Measurements from ENCODE around the gene CDH8. TPM values are rescaled to one million over a fixed set of nuclear protein-coding genes. Genes with fewer than 3 reads are reported as not detected.

CDH8 gene
- total and polyA plus RNA-seq, 4 donors = 0.02 to 3.1 (median 0.30) TPM

DNA sequence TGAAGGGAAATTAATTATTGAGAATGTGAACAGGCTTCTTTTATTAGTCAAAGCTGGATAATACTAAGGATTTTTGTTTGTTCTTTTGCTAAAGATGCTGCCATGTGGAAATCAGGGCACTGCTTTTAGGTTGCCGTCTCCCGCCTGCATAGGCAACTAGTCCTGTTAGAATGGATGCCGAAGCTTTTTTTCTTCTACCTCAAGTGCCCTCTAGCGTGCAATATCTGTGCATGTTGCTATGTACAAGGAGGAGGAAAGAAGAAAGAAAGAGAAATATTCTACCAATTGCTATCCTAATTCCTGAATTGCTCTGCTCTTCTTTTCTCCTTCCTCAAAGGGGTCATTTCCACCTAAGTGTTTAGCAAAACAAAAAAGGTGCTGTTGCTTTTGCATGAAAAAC is 5.2 kb upstream of the CDH8 start:
- no peak for ATAC-seq (ENCODE audit: insufficient read depth, low FRiP score)
- WGBS, 2 donors = 8 to 10% methylated on average over 4 of the region's 4 CpGs
- DNase-seq = peak; percentile 27 to 58 (median 51)
- Histone ChIP-seq H3K4me1 (ENCODE audit: control insufficient read depth in 5 of 5, insufficient read depth in 5 of 5, low read length in 5 of 5) (no peaks in the 10 kb centered on the region), H3K36me3 (ENCODE audit: control insufficient read depth in 4 of 4, insufficient read depth in 4 of 4, low read length in 4 of 4) (no peaks in the 10 kb centered on the region), H3K9me3 (ENCODE audit: control insufficient read depth in 4 of 4, insufficient read depth in 3 of 4, low read length in 3 of 4) (peaks cover 0 to 4% (median 0%) of the 10 kb centered on the region in 4 donors), H3K27me3 (ENCODE audit: control insufficient read depth in 3 of 3, insufficient read depth in 3 of 3, low read length in 2 of 3) (peaks cover under 1 to 36% (median 27%) of the 10 kb centered on the region in 3 donors), H3K9ac (ENCODE audit: insufficient read depth in 1 of 2, low read length in 2 of 2) (no peak overlapping the region), H3K4me3 (no peak overlapping the region), H3K27ac (ENCODE audit: low read depth in 1 of 2, low read length in 1 of 2) (no peak overlapping the region)
- TF ChIP-seq, protein P1, sequence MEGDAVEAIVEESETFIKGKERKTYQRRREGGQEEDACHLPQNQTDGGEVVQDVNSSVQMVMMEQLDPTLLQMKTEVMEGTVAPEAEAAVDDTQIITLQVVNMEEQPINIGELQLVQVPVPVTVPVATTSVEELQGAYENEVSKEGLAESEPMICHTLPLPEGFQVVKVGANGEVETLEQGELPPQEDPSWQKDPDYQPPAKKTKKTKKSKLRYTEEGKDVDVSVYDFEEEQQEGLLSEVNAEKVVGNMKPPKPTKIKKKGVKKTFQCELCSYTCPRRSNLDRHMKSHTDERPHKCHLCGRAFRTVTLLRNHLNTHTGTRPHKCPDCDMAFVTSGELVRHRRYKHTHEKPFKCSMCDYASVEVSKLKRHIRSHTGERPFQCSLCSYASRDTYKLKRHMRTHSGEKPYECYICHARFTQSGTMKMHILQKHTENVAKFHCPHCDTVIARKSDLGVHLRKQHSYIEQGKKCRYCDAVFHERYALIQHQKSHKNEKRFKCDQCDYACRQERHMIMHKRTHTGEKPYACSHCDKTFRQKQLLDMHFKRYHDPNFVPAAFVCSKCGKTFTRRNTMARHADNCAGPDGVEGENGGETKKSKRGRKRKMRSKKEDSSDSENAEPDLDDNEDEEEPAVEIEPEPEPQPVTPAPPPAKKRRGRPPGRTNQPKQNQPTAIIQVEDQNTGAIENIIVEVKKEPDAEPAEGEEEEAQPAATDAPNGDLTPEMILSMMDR (IDR thresholded peaks at IDR 0.05; ENCODE audit: control extremely low read depth, extremely low read depth) = no peak

DNA sequence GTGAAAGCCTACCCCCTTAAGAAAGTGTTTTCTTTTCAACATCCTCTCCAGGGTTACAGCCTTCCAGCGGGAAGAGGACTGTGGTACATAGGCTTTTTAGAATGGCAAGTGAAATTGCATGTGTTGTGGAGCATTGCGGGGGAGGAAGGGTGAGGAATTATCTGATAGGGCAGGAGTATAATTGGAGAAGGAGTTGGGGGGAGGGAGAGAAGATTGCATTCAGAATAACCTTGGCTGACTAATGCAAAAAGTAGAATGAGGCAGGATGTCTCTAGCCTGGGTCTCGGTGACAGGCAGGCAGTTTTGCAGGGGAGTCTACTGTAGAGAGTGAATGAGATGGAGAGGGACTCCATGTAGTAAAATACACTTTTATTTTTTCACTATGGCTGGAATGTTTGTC is 2.4 kb upstream of the CDH8 start:
- TF ChIP-seq, protein P1 (IDR thresholded peaks at IDR 0.05; ENCODE audit: control extremely low read depth, extremely low read depth) = no peak
- H3K27ac ChIP-seq (ENCODE audit: low read depth in 1 of 2, low read length in 1 of 2) = no peak overlapping the region
- H3K27me3 ChIP-seq (ENCODE audit: control insufficient read depth in 3 of 3, insufficient read depth in 3 of 3, low read length in 2 of 3) = peaks cover 8 to 63% (median 47%) of the 10 kb centered on the region in 3 donors
- peaks cover 0 to 17% (median 4%) of the 10 kb centered on the region in 5 donors for H3K4me1 ChIP-seq (ENCODE audit: control insufficient read depth in 5 of 5, insufficient read depth in 5 of 5, low read length in 5 of 5)
- no peak for DNase-seq
- ATAC-seq (ENCODE audit: insufficient read depth, low FRiP score) = no peak
- no peak overlapping the region for H3K4me3 ChIP-seq
- no peaks in the 10 kb centered on the region for H3K36me3 ChIP-seq (ENCODE audit: control insufficient read depth in 4 of 4, insufficient read depth in 4 of 4, low read length in 4 of 4)
- H3K9me3 ChIP-seq (ENCODE audit: control insufficient read depth in 4 of 4, insufficient read depth in 3 of 4, low read length in 3 of 4) = peaks cover 0 to 13% (median 0%) of the 10 kb centered on the region in 4 donors
- no peak overlapping the region for H3K9ac ChIP-seq (ENCODE audit: insufficient read depth in 1 of 2, low read length in 2 of 2)
- WGBS, 2 donors = 36 to 43% methylated on average over 3 of the region's 3 CpGs

DNA sequence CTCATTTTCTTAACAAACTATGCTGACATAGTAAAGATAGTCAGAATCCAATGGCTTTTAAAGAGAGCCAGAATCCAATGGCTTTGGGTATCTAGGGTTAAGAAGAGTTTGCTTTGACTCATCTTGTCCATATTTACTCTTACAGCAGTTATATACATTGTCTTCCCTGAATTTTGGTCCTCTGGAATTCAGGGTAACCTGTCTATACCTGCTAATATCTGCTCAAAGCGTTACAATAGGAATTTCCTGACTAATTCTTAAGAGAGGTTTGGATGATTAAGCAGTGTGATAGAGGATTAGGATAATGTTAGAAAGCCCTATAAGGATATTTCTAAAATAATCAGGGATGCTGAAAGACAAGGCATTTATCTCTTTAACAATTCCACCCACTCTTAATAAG is 2.0 kb upstream of the CDH8 start:
- no peak overlapping the region for H3K9ac ChIP-seq (ENCODE audit: insufficient read depth in 1 of 2, low read length in 2 of 2)
- H3K9me3 ChIP-seq (ENCODE audit: control insufficient read depth in 4 of 4, insufficient read depth in 3 of 4, low read length in 3 of 4) = peaks cover 0 to 13% (median 0%) of the 10 kb centered on the region in 4 donors
- H3K27ac ChIP-seq (ENCODE audit: low read depth in 1 of 2, low read length in 1 of 2) = no peak overlapping the region
- H3K4me3 ChIP-seq = no peak overlapping the region
- DNase-seq (no peak), ATAC-seq (ENCODE audit: insufficient read depth, low FRiP score) (no peak)
- peaks cover 8 to 67% (median 51%) of the 10 kb centered on the region in 3 donors for H3K27me3 ChIP-seq (ENCODE audit: control insufficient read depth in 3 of 3, insufficient read depth in 3 of 3, low read length in 2 of 3)
- TF ChIP-seq, protein P1 (IDR thresholded peaks at IDR 0.05; ENCODE audit: control extremely low read depth, extremely low read depth) = no peak
- peaks cover 0 to 17% (median 4%) of the 10 kb centered on the region in 5 donors for H3K4me1 ChIP-seq (ENCODE audit: control insufficient read depth in 5 of 5, insufficient read depth in 5 of 5, low read length in 5 of 5)
- WGBS, 2 donors = 49 to 55% methylated on average over 1 of the region's 1 CpG
- H3K36me3 ChIP-seq (ENCODE audit: control insufficient read depth in 4 of 4, insufficient read depth in 4 of 4, low read length in 4 of 4) = no peaks in the 10 kb centered on the region

DNA sequence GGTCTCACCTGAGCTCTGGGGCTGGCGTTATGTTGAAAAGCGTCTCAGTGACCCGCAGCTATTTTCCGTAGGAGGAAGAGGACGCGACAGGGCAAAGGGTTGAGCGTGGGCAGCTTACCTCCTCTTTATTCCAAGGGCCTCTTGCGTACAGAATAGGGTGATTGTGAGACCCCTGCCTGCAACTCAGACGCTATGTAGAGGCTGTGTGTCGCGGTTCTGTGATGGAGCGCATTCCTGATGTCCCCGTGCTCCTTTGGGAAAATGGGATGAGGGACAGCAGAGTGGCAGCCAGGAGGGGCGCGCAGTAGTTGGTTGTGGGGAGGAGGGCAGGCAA is 531 bp upstream of the CDH8 start:
- ATAC-seq (ENCODE audit: insufficient read depth, low FRiP score) = no peak
- Histone ChIP-seq H3K4me1 (ENCODE audit: control insufficient read depth in 5 of 5, insufficient read depth in 5 of 5, low read length in 5 of 5) (peaks cover 0 to 17% (median 4%) of the 10 kb centered on the region in 5 donors), H3K27me3 (ENCODE audit: control insufficient read depth in 3 of 3, insufficient read depth in 3 of 3, low read length in 2 of 3) (peaks cover 8 to 81% (median 63%) of the 10 kb centered on the region in 3 donors), H3K4me3 (no peak overlapping the region), H3K9ac (ENCODE audit: insufficient read depth in 1 of 2, low read length in 2 of 2) (no peak overlapping the region), H3K36me3 (ENCODE audit: control insufficient read depth in 4 of 4, insufficient read depth in 4 of 4, low read length in 4 of 4) (no peaks in the 10 kb centered on the region), H3K9me3 (ENCODE audit: control insufficient read depth in 4 of 4, insufficient read depth in 3 of 4, low read length in 3 of 4) (peaks cover 0 to 13% (median 0%) of the 10 kb centered on the region in 4 donors), H3K27ac (ENCODE audit: low read depth in 1 of 2, low read length in 1 of 2) (no peak overlapping the region)
- TF ChIP-seq, protein P1 (IDR thresholded peaks at IDR 0.05; ENCODE audit: control extremely low read depth, extremely low read depth) = no peak
- WGBS, 2 donors = 8 to 12% methylated on average over 15 of the region's 15 CpGs
- DNase-seq = no peak
